K562 (cell line): ENCODE results near the gene TAF8. TPM values are rescaled to one million over a fixed set of nuclear protein-coding genes. Genes with fewer than 3 reads are reported as not detected.
A peak's percentile ranks its signal among the peaks of the same experiment; 100 is the strongest.

Experiments used
- ATAC-seq: fragments of 200-7000 bp; cut with Tn5 transposase; 3 replicates; pipeline ENCODE4 v1.9.1; 2020; ENCODE audit warnings: moderate library complexity
- BruUV-seq: library from RNA; stranded (reverse); fragments of 400-500 nt; replicated peaks from 2 replicates; lab custom pipeline; 2021; lab: Mats Ljungman, UMichigan
- CTCF ChIA-PET: fragments of 300-600 bp; formaldehyde crosslinking; extraction: SDS; loops from one replicate; lab custom pipeline; 2021; ENCODE audit warnings: low intra/inter-chr PET ratio; lab: Yijun Ruan, JAX
- POLR2A ChIA-PET: fragments of 300-600, 350-650 bp; sonication (Branson Sonifier 250); formaldehyde crosslinking; extraction: SDS; loops from one replicate; lab custom pipeline; 2021; ENCODE audit warnings: antibody characterized with exemption, inconsistent platforms; lab: Yijun Ruan, JAX
- DNase-seq, 4 experiments: peaks; one replicate each; pipeline versions ENCODE4 v3.0.0 to v3.0.0-alpha.2; 2011 to 2018; ENCODE audit warnings: low spot score in 3 of 4, mixed read lengths in 3 of 4; ENCODE audit errors: extremely low read depth in 1 of 4
- FAIRE-seq: peaks from 2 replicates; lab custom pipeline; 2011; peaks lifted over from hg19 to GRCh38; lab: Jason Lieb, UNC
- H2AFZ ChIP-seq: 2 replicates; pipeline ENCODE4 v1.6.0; 2011; ENCODE audit warnings: low read depth, low read length, control low read depth, inconsistent platforms
- H3K27ac ChIP-seq: fragments of 200-600 bp; 3 replicates; pipeline ENCODE4 v1.8.0; 2011; ENCODE audit warnings: low read depth, mild to moderate bottlenecking, control low read depth, inconsistent platforms, low read length, moderate library complexity, mixed read lengths; ENCODE audit errors: extremely low read depth
- H3K27me3 ChIP-seq, 2 experiments: fragments of 300-600 bp in 1 of 2; 2 replicates in 1 of 2; 3 replicates in 1 of 2; pipeline versions ENCODE4 v1.6.0 to v1.8.0; 2011; ENCODE audit warnings: inconsistent platforms in 2 of 2, low read length in 2 of 2, mild to moderate bottlenecking in 1 of 2, mixed read lengths in 1 of 2, moderate library complexity in 1 of 2; ENCODE audit not compliant: control insufficient read depth in 2 of 2, insufficient read depth in 2 of 2
- H3K36me3 ChIP-seq: fragments of 300-600 bp; 3 replicates; pipeline ENCODE4 v1.8.0; 2011; ENCODE audit warnings: mild to moderate bottlenecking, low read length, inconsistent platforms; ENCODE audit not compliant: control insufficient read depth, insufficient read depth
- H3K4me1 ChIP-seq, 2 experiments: fragments of 200-600 bp in 1 of 2; replicated peaks in 1 of 2; 2 replicates in 1 of 2; 3 replicates in 1 of 2; pipeline versions ENCODE4 v1.5.1 to v1.8.0; 2011; ENCODE audit warnings: inconsistent platforms in 2 of 2, low read length in 2 of 2, mild to moderate bottlenecking in 1 of 2, mixed read lengths in 1 of 2, moderate library complexity in 1 of 2; ENCODE audit not compliant: control insufficient read depth in 2 of 2, insufficient read depth in 2 of 2
- H3K4me2 ChIP-seq: 2 replicates; pipeline ENCODE4 v1.6.1; 2011; ENCODE audit warnings: low read length, control low read depth, inconsistent platforms, mixed read lengths; ENCODE audit not compliant: insufficient read depth
- H3K4me3 ChIP-seq: fragments of 200-600 bp; sonication (generic), shearing (Covaris generic); 2 replicates; pipeline ENCODE4 v1.5.1; 2016; ENCODE audit warnings: control low read depth, inconsistent platforms
- H3K79me2 ChIP-seq: fragments of 200-600 bp; 3 replicates; pipeline ENCODE4 v1.8.0; 2011; ENCODE audit warnings: low read length, inconsistent platforms; ENCODE audit not compliant: control insufficient read depth, insufficient read depth
- H3K9ac ChIP-seq, 2 experiments: 2 replicates each; pipeline versions ENCODE4 v1.6.0 to v1.6.1; 2011; ENCODE audit warnings: low read depth in 2 of 2, low read length in 2 of 2, control low read depth in 1 of 2, inconsistent platforms in 1 of 2, mild to moderate bottlenecking in 1 of 2, mixed read lengths in 1 of 2; ENCODE audit not compliant: insufficient read depth in 1 of 2
- H3K9me1 ChIP-seq: one replicate; pipeline ENCODE4 v1.6.0; 2011; ENCODE audit warnings: inconsistent platforms, mild to moderate bottlenecking, low read length, moderate library complexity; ENCODE audit not compliant: control insufficient read depth, insufficient read depth
- H3K9me3 ChIP-seq: replicated peaks from 2 replicates; pipeline ENCODE4 v1.5.1; 2011; ENCODE audit warnings: low read depth, low read length, inconsistent platforms; ENCODE audit not compliant: control insufficient read depth, insufficient read depth
- H4K20me1 ChIP-seq: replicated peaks from 2 replicates; pipeline ENCODE4 v1.6.1; 2011; ENCODE audit warnings: low read length, inconsistent platforms, mixed read lengths; ENCODE audit not compliant: control insufficient read depth, insufficient read depth
- CSDE1 ChIP-seq, 2 experiments: fragments of 450-650 bp; IDR thresholded peaks; 2 replicates each; pipeline ENCODE4 v1.6.1; 2016; ENCODE audit warnings: mild to moderate bottlenecking in 1 of 2
- NELFE ChIP-seq: IDR thresholded peaks from 2 replicates; pipeline ENCODE4 v1.6.1; 2011; ENCODE audit warnings: mild to moderate bottlenecking; ENCODE audit not compliant: insufficient read depth, insufficient read length
- SP2 ChIP-seq: IDR thresholded peaks from 2 replicates; pipeline ENCODE4 v1.6.1; 2011; ENCODE audit warnings: mild to moderate bottlenecking, low read depth, low read length, moderate library complexity; ENCODE audit not compliant: poor library complexity, severe bottlenecking; ENCODE audit errors: extremely low read depth
- UBTF ChIP-seq, 2 experiments: IDR thresholded peaks; 2 replicates each; pipeline ENCODE4 v1.6.1; 2012; ENCODE audit warnings: improper control_type of control experiment in 2 of 2, low read depth in 2 of 2, low read length in 2 of 2, borderline replicate concordance in 1 of 2
- WGBS: fragments of 100-300 bp; shearing (Covaris generic); methylation state at CpG from one replicate; pipeline ENCODE4 v1.1.6; 2016; ENCODE audit warnings: low coverage, mixed read lengths; ENCODE audit not compliant: insufficient coverage; ENCODE audit errors: missing lambda C conversion rate; 5-methylcytosine and 5-hydroxymethylcytosine counted together
- in situ Hi-C: fragments of 300-500 bp; cut with MboI; formaldehyde crosslinking; loops from 4 replicates; pipeline ENCODE4 v1.15.0; 2018; ENCODE audit warnings: inconsistent platforms, mixed read lengths
- intact Hi-C: fragments of 100-400 bp; cut with micrococcal nuclease; formaldehyde crosslinking; loops from 2 replicates; pipeline ENCODE4 v1.14.2; 2022
- polyA plus RNA-seq, 8 experiments: library from polyadenylated mRNA; depleted of rRNA in 4 of 8; stranded (reverse) in 5 of 8; unstranded in 3 of 8; fragments of >200 nt; fragmentation: Nextera tagmentation in 2 of 8; fragmentation: Illumina TruSeq in 1 of 8; extraction: Ambion mirVana in 2 of 8; extraction: Trizol in 1 of 8; gene quantifications; 2 replicates each; pipeline versions ENCODE4 v1.2.1 to v1.2.3, GENCODE V29; 2011 to 2014; ENCODE audit warnings: inconsistent platforms in 1 of 8, missing spikeins in 1 of 8
- total RNA-seq, 7 experiments: library from RNA; depleted of rRNA in 6 of 7; stranded (reverse); fragments of >200 nt in 6 of 7; fragmentation: Illumina TruSeq in 2 of 7; extraction: Trizol in 2 of 7; gene quantifications; 2 replicates each; pipeline versions ENCODE4 v1.2.1 to v1.2.3, GENCODE V29; 2011 to 2021; ENCODE audit warnings: low replicate concordance in 1 of 7

TAF8 gene
- total and polyA plus RNA-seq, 9 of the 15 experiments (the other 6 are each of a cell fraction or from before 2014, with no cell fraction given) = 29.4 to 84.0 (median 52.6) TPM

- no peak for ATAC-seq
- Histone ChIP-seq H3K9me3 (no peaks in the 10 kb centered on the region), H3K4me2 (peak overlapping the region; percentile 76; the same call in 1 of the 2 replicates), H4K20me1 (no peaks in the 10 kb centered on the region), H3K4me3 (no peak overlapping the region), H2AFZ (peak overlapping the region; percentile 99), H3K79me2 (no peaks in the 10 kb centered on the region), H3K27ac (no peak overlapping the region; the same call in 2 of the 3 replicates), H3K4me1 (peaks cover 50 to 62% of the 10 kb centered on the region in 2 experiments), H3K36me3 (no peaks in the 10 kb centered on the region), H3K27me3 (peaks cover 2 to 3% of the 10 kb centered on the region in 2 experiments; a peak in 2 of 5 replicates), H3K9me1 (no peaks in the 10 kb centered on the region), H3K9ac (peak overlapping the region; percentile 82 to 94; a peak in 2 of 4 replicates)
- ChIA-PET CTCF (interaction anchor here (1.2 to 2.3 kb wide), 2 partner anchors 12 to 28 kb away, joined by 3 to 26 read pairs; no protein-coding TSS in a partner anchor), POLR2A (interaction anchor here (1.0 to 6.1 kb wide), 5 partner anchors 9 to 136 kb away, joined by 4 to 48 read pairs (median 21); partner anchors contain the start of gene TAF8)
- BruUV-seq = no TSS peak
- no peak for FAIRE-seq
- no peak for DNase-seq
- TF ChIP-seq SP2 = no peak
- no peak for TF ChIP-seq NELFE
- TF ChIP-seq CSDE1 (IDR thresholded peaks at IDR 0.05) = no peak
- 0 out of 4 replicates have a peak, but pooled peaks of 1 of the 2 experiments have one; percentile 8 for TF ChIP-seq UBTF (IDR thresholded peaks at IDR 0.05; ENCODE audit: borderline replicate concordance in 1 of 2, low read depth in 2 of 2, low read length in 2 of 2)
- 59% methylated on average over 7 of the region's 7 CpGs for WGBS
- in situ Hi-C loops (no loop called here), intact Hi-C loops (loop anchor here (10.0 kb wide), 1 partner anchor 112 kb away; the partner anchor contains the start of gene MRPS10)
Observed at GRCh38 chr6:42103216-42103615, 52.9 kb downstream of the TAF8 start.
